Panc1 (cell line): ENCODE results near the gene DBH. TPM values are rescaled to one million over a fixed set of nuclear protein-coding genes. Genes with fewer than 3 reads are reported as not detected.

Experiments
- ATAC-seq: fragments of 200-7000 bp; cut with Tn5 transposase; 2 replicates; pipeline ENCODE4 v1.9.1; 2020; ENCODE audit warnings: mild to moderate bottlenecking, moderate library complexity
- BruUV-seq: library from RNA; stranded (reverse); fragments of 400-500 nt; replicated peaks from 2 replicates; lab custom pipeline; 2021; lab: Mats Ljungman, UMichigan
- CTCF ChIA-PET: fragments of 300-600 bp; sonication (Branson Sonifier 250); formaldehyde crosslinking; loops from one replicate; lab custom pipeline; 2022; ENCODE audit warnings: antibody characterized with exemption; lab: Charles Lee
- POLR2A ChIA-PET: fragments of 300-600 bp; sonication (Branson Sonifier 250); formaldehyde crosslinking; loops from one replicate; lab custom pipeline; 2022; ENCODE audit warnings: antibody characterized with exemption; lab: Charles Lee
- DNase-seq: peaks from one replicate; pipeline ENCODE4 v3.0.0-alpha.2; 2010; ENCODE audit warnings: low read depth, low spot score
- H3K27ac ChIP-seq: 2 replicates; pipeline ENCODE4 v1.5.1; 2011; ENCODE audit warnings: mild to moderate bottlenecking, low read length, inconsistent platforms
- H3K27me3 ChIP-seq: fragments of 200-500 bp; sonication (Bioruptor generic); 2 replicates; pipeline ENCODE4 v1.6.0; 2014; ENCODE audit warnings: low read length, inconsistent platforms; ENCODE audit not compliant: control insufficient read depth, insufficient read depth
- H3K36me3 ChIP-seq: fragments of 200-500 bp; sonication (Bioruptor generic); 2 replicates; pipeline ENCODE4 v1.5.1; 2014; ENCODE audit warnings: inconsistent platforms, mild to moderate bottlenecking, low read length, moderate library complexity; ENCODE audit not compliant: control insufficient read depth, insufficient read depth
- H3K4me1 ChIP-seq: 2 replicates; pipeline ENCODE4 v1.5.1; 2011; ENCODE audit warnings: inconsistent platforms, mild to moderate bottlenecking, low read length, moderate library complexity; ENCODE audit not compliant: control insufficient read depth, insufficient read depth
- H3K4me3 ChIP-seq, 2 experiments: 2 replicates each; pipeline ENCODE4 v1.5.1; 2011 to 2012; ENCODE audit warnings: low read depth in 2 of 2, low read length in 2 of 2, mild to moderate bottlenecking in 2 of 2, inconsistent platforms in 1 of 2, moderate library complexity in 1 of 2
- H3K9me3 ChIP-seq: fragments of 200-500 bp; sonication (Bioruptor generic); 2 replicates; pipeline ENCODE4 v1.5.1; 2014; ENCODE audit warnings: low read depth, mild to moderate bottlenecking, inconsistent platforms, low read length, moderate library complexity; ENCODE audit not compliant: control insufficient read depth, insufficient read depth
- CTCF ChIP-seq: fragments of 450-650 bp; IDR thresholded peaks from 2 replicates; pipeline ENCODE4 v1.5.1; 2017; ENCODE audit warnings: mild to moderate bottlenecking
- POLR2AphosphoS5 ChIP-seq: IDR thresholded peaks from 2 replicates; pipeline ENCODE4 v1.6.1; 2012; ENCODE audit warnings: mild to moderate bottlenecking, low read depth, low read length, moderate library complexity
- REST ChIP-seq, 2 experiments: IDR thresholded peaks; 2 replicates each; pipeline ENCODE4 v1.6.1; 2011 to 2012; ENCODE audit warnings: low read depth in 2 of 2, control low read depth in 1 of 2, low read length in 1 of 2, mild to moderate bottlenecking in 1 of 2, moderate library complexity in 1 of 2; ENCODE audit not compliant: insufficient read depth in 1 of 2
- SIN3A ChIP-seq: IDR thresholded peaks from 2 replicates; pipeline ENCODE4 v1.6.1; 2012; ENCODE audit warnings: low read depth, mild to moderate bottlenecking, low read length, moderate library complexity, borderline replicate concordance; ENCODE audit not compliant: insufficient read depth
- TCF7L2 ChIP-seq: IDR thresholded peaks from 2 replicates; pipeline ENCODE4 v1.6.1; 2011; ENCODE audit warnings: mild to moderate bottlenecking, low read depth, low read length, inconsistent platforms
- in situ Hi-C: cut with HindIII; loops from 2 replicates; pipeline ENCODE4 v1.10.0; 2016; ENCODE audit warnings: low sequenced_read_pairs, low pct_unique_long_range_greater_than_20kb
- intact Hi-C: fragments of 100-400 bp; cut with micrococcal nuclease; formaldehyde crosslinking; loops from one replicate; pipeline ENCODE4 v1.10.0; 2022; ENCODE audit not compliant: unreplicated experiment
- total RNA-seq: library from RNA; stranded (reverse); gene quantifications from one replicate; pipeline ENCODE4 v1.2.1, GENCODE V29; 2021; ENCODE audit not compliant: unreplicated experiment

DBH gene
- total RNA-seq, 1 experiment from 2014 or later = not detected

- Histone ChIP-seq H3K27me3 (peaks cover 4% of the 10 kb centered on the region; the same call in 1 of the 2 replicates), H3K4me3 (no peak within 1 kb of the TSS), H3K9me3 (no peaks in the 10 kb centered on the region), H3K4me1 (no peaks in the 10 kb centered on the region), H3K36me3 (no peaks in the 10 kb centered on the region), H3K27ac (no peak within 1 kb of the TSS)
- ChIA-PET CTCF (no interaction called here), POLR2A (no interaction called here)
- TF ChIP-seq REST (IDR thresholded peaks at IDR 0.05; ENCODE audit: insufficient read depth in 1 of 2, low read depth in 2 of 2, low read length in 1 of 2) (peak in 1 of 2 experiments; percentile 84), TCF7L2 (no peak)
- in situ Hi-C loops (no loop called here), intact Hi-C loops (no loop called here)
- no peak for ATAC-seq
- no TSS peak for BruUV-seq
- no peak for DNase-seq
Observed at GRCh38 chr9:133609311-133610098, 26.7 kb upstream of the DBH start, which contains the start of gene FAM163B. FAM163B (minus strand) TSS chr9:133609389; CDS start chr9:133580223, 29,166 bp downstream.

- no peak for ATAC-seq
- intact Hi-C loops (no loop called here), in situ Hi-C loops (no loop called here)
- BruUV-seq = no TSS peak
- Histone ChIP-seq H3K36me3 (no peaks in the 10 kb centered on the region), H3K27ac (no peak overlapping the region), H3K9me3 (no peaks in the 10 kb centered on the region), H3K4me1 (no peaks in the 10 kb centered on the region), H3K27me3 (peaks cover 4% of the 10 kb centered on the region; the same call in 1 of the 2 replicates), H3K4me3 (no peak overlapping the region)
- TF ChIP-seq POLR2AphosphoS5 (no peak), REST (IDR thresholded peaks at IDR 0.05; ENCODE audit: insufficient read depth in 1 of 2, low read depth in 2 of 2, low read length in 1 of 2) (no peak), CTCF (no peak), SIN3A (no peak), TCF7L2 (no peak)
- CTCF ChIA-PET = no interaction called here
- POLR2A ChIA-PET = no interaction called here
- no peak for DNase-seq
Observed at GRCh38 chr9:133610845-133611244, 25.3 kb upstream of the DBH start.
